GM21447 (cell line): ENCODE results near the gene CCDC30.
"Not testable (repeated sequence)": the region's sequence is repeated elsewhere in the genome, so short reads cannot be mapped to it uniquely, and the experiment has no call there.

Experiments
- ATAC-seq: cut with Tn5 transposase; IDR thresholded peaks from one replicate; pipeline ENCODE4 v1.9.1; 2021; ENCODE audit not compliant: unreplicated experiment

CCDC30 gene

DNA sequence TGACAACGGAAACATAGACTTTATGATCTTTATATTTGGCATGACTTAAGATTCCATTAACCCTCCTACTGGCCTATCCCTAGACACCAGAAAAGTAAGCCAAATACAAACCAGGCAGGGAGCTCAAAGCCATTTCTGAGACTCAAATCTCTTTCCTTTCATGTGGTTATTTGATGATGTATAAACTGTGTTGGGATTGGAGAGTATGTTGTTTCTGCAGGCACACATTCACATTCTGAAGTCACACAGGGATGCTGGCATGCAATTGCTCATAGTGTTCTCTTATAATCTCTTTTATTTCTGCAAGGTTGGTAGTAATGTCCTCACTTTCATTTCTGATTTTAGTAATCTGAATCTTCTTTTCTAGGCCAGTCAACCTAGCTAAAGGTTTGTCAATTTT is 13.0 kb upstream of the CCDC30 start:
- no peak for ATAC-seq

DNA sequence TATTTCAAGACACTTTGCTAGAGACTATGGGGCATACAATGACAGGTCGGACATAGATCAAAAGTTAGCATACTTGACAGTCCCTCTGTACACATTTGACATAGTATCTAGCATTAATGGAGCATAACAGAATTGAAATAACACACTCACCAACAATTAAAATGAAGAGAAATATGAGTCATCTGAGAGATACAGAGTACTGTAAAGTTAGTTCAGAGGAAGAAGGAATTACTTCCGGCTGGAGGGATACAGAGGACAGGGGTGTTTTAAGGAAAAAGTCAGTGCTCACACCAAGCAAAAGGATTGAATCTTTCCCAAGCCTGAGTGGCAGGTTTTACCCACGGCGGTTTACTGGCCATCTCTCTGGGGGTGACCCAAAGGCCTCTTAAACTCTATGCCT is 9.7 kb upstream of the CCDC30 start:
- ATAC-seq, result no peak

DNA sequence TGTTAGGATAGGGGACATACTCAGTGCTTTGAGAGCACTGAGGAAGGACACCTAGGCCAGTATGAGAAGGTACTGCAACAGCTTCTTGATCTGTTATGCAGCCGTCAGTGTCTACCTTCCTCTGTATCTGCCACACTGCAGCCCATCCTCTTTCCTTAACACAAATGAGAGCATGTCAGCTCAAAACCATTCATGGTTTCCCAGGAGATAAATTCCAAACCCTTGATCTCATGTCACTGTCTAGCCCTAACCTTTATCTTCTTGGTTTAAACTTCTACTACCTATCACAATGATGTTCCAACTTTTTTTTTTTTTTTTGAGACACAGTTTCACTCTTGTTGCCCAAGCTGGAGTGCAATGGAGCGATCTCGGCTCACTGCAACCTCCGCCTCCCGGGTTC is 8.7 kb upstream of the CCDC30 start:
- ATAC-seq, result no peak

DNA sequence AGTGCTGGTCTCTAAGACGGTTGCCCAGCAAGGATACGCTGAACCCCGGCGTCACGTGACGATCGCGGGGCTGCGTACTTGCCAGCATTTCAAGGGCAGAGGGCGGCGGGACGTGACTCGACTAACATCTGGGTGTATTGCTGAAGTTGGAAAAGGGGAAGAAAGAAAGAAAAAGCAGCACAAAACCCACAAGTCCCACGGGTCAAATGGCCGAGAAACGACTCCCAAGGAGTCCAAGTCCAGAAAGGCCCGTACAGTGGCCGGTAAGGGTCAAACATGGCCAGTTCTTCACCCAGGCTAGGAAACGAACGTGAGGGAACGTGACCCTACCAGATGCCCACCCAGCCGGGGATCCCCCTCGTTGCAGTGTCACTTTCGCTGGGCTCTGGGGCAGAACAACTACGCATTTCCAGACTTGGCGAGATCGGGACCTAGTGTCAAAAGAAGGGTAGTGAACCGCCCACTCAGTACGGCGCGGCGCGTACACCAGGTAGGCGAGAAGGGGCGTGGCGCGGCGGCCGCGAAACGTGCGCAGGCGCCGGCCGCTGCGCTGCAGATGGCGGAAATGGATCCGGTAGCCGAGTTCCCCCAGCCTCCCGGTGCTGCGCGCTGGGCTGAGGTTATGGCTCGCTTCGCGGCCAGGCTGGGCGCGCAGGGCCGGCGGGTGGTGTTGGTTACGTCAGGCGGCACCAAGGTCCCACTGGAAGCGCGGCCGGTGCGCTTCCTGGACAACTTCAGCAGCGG is 6.9 kb upstream of the CCDC30 start, which contains the start of the genes PPCS and ZMYND12:
TSS of gene PPCS (plus strand) at position 534 of the 744 bp plus-strand sequence. CDS start at position 557, 23 bp downstream.
TSS of gene ZMYND12 (minus strand) at position 13 of the 744 bp plus-strand sequence. CDS start 25 bp downstream, outside the sequence.
- ATAC-seq, result peak; percentile 80

- ATAC-seq, result peak; percentile 60
Observed at GRCh38 chr1:42456754-42457089, 6.4 kb upstream of the CCDC30 start.

GRCh38 chr1:42461196-42461595 is 1.9 kb upstream of the CCDC30 start:
- ATAC-seq, result no peak

DNA sequence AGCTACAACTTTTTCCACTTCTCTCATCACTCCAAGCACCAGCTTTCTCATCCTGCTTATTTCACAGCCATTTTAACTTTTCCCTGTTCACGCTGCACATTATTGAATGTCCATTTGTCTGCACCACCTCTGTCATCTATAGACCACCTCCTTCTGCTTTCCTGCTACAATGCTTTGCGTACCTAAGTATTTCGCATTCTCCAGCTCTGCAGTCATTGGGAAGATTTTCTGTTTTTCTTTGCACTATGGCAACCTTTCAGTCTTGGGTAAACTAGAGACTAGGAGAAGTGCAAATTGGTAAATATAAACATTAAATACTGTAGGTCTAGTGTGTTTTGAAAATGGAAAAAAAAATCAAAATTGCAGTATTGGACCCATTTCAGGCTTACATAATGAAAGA is 835 bp downstream of the CCDC30 start:
- no peak for ATAC-seq

GRCh38 chr1:42466030-42466429 is 2.9 kb downstream of the CCDC30 start:
- ATAC-seq, result no peak

GRCh38 chr1:42469727-42470126 is 6.6 kb downstream of the CCDC30 start:
- no peak for ATAC-seq

DNA sequence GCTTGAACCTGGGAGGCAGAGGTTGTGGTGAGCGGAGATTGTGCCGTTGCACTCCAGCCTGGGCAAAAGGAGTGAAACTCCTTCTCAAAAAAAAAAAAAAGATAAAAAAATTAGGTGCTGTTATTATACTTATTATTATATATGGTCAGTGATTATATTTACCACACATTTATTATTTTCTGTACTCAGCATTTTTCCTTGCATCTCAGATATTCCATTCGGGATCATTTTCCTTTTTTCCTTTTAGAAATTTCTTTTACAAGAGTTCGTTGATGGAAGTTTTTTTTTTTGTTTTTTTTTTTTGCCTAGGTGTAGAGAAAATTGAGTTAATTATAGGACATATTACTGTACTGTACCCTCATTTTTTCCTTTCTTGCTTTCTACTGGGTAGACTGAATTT is 13.5 kb downstream of the CCDC30 start:
- no peak for ATAC-seq

- not testable (repeated sequence) for ATAC-seq
Observed at GRCh38 chr1:42477354-42477753, 14.3 kb downstream of the CCDC30 start.

DNA sequence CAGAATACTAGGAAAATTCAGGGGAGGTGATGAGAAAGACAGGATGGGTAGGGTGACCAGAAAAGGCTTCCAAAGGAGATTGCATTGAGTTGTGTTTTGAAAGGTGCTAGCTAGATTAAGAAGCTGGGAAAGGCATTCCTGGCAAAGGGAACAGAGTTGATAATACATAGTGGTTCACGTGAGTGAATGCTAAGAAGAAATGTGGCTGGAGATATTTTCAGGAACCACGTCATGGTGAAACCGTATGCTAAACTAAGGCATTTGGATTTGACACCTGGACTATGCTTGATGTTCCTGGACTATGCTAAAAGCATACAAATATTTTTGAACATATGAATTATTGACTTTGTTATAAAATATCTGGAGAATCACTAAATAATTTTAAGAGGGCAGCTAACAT is 14.7 kb downstream of the CCDC30 start:
- no peak for ATAC-seq

GRCh38 chr1:42479621-42480020 is 16.5 kb downstream of the CCDC30 start:
- no peak for ATAC-seq

- no peak for ATAC-seq
Observed at GRCh38 chr1:42480921-42481320, 17.8 kb downstream of the CCDC30 start.

GRCh38 chr1:42482635-42483153 is 19.6 kb downstream of the CCDC30 start:
- no peak for ATAC-seq

GRCh38 chr1:42484382-42484781 is 21.3 kb downstream of the CCDC30 start:
- ATAC-seq, result no peak

GRCh38 chr1:42490237-42490636 is 27.2 kb downstream of the CCDC30 start:
- no peak for ATAC-seq

DNA sequence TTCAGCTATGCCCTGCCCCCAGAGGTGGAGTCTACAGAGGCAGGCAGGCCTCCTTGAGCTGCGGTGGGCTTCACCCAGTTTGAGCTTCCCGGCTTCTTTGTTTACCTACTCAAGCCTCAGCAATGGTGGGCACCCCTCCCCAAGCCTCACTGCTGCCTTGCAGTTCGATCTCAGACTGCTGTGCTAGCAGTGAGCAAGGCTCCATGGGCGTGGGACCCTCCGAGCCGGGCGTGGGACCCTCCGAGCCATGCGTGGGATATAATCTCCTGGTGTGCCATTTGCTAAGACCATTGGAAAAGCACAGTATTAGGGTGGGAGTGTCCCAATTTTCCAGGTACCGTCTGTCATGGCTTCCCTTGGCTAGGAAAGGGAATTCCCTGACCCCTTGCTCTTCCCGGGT is 38.9 kb downstream of the CCDC30 start:
- ATAC-seq, result not testable (repeated sequence)

GRCh38 chr1:42504535-42505128 is 41.5 kb downstream of the CCDC30 start:
- ATAC-seq, result no peak

DNA sequence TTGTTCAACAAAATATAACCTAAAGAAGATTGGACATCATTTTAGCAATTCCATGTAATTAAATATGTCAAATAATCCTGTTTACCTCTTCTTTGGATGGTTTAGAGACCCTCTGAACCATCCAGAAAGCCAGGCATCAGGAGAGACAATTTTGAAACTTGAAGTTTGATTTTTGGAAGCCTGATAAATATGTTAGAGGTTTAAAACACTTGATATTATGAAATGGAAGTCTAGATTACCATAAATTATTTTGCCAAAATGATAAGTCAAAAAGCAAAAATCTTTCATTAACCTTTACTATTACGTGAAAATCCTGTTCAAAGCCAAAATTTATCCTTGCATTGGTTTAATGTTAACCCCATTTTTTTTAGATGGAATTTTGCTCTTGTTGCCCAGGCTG is 43.5 kb downstream of the CCDC30 start:
- ATAC-seq, result no peak

DNA sequence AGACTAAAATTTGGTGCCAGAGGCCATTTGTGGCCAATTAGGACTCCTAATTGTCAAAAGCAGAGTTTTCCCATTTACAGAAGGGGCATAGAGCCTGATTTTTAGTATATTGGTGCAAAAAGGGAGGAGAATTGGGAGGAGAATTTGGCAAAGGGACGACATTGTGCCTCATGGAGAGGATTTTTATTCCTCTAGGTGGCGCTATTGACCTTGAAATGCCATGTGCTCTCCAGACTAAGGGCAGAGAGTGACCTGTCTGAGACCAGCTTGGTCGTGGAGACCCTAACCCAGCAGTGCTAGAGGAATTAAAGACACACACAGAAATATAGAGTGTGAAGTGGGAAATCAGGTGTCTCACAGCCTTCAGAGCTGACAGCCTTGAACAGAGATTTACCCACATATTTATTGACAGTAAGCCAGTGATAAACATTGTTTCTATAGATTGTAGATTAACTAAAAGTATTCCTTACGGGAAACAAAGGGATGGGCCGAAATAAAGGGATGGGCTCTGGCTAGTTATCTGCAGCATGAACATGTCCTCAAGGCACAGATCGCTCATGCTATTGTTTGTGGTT is 48.6 kb downstream of the CCDC30 start:
- ATAC-seq, result not testable (repeated sequence)

DNA sequence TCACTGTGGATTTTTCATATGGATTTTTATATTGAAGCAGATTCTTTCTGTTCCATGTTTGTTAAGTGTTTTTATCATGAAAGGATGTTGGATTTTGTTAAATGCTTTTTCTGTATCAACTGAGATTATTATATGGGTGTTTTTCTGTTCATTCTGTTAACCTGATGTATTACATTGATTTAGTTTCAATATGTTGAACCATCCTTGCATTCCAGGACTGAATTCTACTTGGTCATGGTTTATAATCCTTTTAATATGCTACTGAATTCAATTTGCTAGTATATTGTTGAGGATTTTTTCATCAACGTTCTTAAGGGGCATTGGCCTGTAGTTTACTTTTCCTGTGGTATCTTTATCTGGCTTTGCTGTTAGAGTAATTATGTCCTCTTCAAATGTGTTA is 55.8 kb downstream of the CCDC30 start:
- ATAC-seq, result no peak
